SK-MEL-5 (cell line): Measurements from ENCODE around the gene RNF130. TPM values are rescaled to one million over a fixed set of nuclear protein-coding genes. Genes with fewer than 3 reads are reported as not detected.
"Not testable (repeated sequence)": the region's sequence is repeated elsewhere in the genome, so short reads cannot be mapped to it uniquely, and the experiment has no call there.

Experiments
- DNase-seq: peaks from one replicate; pipeline ENCODE4 v3.0.0-alpha.2; 2016; ENCODE audit warnings: low read depth, low spot score
- in situ Hi-C: cut with HindIII; loops from 2 replicates; pipeline ENCODE4 v1.10.0; 2016; ENCODE audit warnings: low sequenced_read_pairs, high pct_unique_total_duplicates, low pct_unique_long_range_greater_than_20kb
- total RNA-seq: library from RNA; depleted of rRNA; stranded (reverse); fragments of >200 nt; shearing (Covaris generic); gene quantifications from 2 replicates; pipeline ENCODE4 v1.2.3, GENCODE V29; 2014

RNF130 gene
- total RNA-seq, 1 experiment from 2014 or later = 106 TPM

DNA sequence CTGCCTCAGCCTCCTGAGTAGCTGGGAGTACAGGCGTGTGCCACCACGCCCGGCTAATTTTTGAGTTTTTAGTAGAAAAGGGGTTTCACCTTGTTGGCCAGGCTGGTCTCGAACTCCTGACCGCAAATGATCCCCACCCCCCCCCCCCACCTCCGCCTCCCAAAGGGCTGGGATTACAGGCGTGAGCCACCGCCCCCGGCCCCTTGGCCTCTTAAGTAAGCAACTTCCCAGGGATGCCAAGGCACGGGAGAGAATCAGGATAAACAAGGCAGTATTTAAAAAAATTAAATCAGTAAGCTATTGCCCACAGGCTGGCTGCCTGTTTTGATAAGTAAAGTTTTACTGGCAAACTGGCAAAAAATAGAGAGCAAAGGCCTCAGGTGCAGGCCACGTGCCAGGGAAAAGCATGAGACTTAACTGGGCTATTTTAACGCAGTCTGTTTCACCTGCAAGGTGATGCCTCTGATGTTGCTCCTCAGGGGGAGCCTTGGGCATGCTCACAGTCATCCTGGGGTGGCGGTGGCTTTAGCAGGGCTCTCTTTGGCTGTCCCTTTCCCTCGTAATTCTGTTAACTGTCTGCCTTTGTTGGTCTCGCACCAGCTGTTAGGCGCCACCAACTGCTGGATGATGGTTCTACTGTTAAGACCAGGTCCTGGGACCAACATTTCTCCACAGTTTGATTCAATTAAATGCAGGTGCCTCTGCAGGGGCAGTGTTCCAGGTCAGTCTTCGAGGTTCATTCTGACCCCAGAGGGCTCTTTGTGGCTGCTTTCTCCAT, 19.4 kb upstream of the RNF130 start:
- DNase-seq = peak; percentile 59
- in situ Hi-C loops = no loop called here

- DNase-seq = peak; percentile 70
- in situ Hi-C loops = no loop called here
Observed at GRCh38 chr5:180090098-180090768, 18.7 kb upstream of the RNF130 start.

- in situ Hi-C loops, DNase-seq: not testable (repeated sequence)
Observed at GRCh38 chr5:180089628-180090027, 18.1 kb upstream of the RNF130 start.

DNA sequence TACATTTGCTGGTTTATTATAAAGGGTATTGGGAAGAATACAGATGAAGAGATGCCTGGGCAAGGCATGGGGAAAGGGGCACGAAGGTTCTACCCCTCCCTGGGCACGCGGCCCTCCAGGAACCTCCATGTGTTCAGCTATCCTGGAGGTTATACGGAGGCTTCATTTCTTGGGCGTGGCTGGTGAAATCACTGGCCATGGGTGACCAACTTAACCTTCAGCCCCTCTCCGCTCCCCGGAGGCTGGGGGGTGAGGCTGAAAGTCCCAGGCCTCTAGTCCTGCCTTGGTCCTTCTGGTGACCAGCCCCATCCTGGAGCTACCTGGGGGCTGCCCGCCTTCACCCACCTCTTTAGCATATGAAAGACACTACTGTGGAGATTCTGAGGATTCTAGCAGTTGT, 17.0 kb upstream of the RNF130 start:
- in situ Hi-C loops = no loop called here
- no peak for DNase-seq

DNA sequence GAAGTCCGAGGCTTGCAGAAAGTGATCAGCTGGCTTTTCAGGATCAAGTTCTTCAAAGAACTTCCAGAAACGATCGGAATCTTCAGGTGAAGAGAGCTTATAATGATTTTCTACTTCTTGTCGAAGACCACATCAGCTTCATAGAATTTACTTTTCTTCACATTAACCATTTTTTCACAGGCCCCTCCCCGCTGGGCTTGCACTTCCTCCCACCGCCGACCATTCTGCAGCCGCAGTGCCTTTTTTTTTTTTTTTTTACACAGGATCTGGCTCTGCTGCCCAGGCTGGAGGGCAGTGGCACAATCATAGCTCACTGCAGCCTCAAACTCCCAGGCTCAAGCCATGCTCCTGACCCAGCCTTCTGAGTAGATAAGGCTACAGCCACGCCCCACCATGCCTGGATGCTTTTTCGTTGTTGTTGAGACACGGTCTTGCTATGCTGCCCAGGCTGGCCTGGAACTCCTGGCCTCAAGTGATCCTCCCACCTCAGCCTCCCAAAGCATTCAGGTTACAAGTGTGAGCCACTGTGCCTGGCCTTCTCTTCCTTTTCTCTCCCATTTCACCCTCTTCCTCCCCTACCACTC, 15.3 kb upstream of the RNF130 start:
- in situ Hi-C loops = no loop called here
- DNase-seq = no peak

DNA sequence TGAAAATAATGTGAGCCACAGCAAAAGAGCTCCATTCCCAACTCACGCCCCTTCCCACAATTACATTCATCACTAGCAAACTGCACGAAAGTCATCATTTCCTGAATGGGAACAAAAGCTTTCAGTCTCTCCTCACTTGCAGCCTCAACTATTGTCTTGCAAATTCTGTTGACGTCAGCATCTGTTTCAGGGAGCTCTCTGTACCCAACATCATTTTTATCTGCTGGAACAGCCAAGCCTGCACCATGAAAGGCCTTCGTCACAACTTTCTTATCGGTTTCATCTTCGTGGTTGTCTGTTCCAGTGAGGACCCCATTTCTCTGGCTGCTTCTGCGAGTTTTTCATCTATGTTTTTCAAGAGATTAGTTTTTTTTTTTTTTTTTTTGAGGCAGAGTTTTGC, 14.3 kb upstream of the RNF130 start:
- no peak for DNase-seq
- in situ Hi-C loops = no loop called here

DNA sequence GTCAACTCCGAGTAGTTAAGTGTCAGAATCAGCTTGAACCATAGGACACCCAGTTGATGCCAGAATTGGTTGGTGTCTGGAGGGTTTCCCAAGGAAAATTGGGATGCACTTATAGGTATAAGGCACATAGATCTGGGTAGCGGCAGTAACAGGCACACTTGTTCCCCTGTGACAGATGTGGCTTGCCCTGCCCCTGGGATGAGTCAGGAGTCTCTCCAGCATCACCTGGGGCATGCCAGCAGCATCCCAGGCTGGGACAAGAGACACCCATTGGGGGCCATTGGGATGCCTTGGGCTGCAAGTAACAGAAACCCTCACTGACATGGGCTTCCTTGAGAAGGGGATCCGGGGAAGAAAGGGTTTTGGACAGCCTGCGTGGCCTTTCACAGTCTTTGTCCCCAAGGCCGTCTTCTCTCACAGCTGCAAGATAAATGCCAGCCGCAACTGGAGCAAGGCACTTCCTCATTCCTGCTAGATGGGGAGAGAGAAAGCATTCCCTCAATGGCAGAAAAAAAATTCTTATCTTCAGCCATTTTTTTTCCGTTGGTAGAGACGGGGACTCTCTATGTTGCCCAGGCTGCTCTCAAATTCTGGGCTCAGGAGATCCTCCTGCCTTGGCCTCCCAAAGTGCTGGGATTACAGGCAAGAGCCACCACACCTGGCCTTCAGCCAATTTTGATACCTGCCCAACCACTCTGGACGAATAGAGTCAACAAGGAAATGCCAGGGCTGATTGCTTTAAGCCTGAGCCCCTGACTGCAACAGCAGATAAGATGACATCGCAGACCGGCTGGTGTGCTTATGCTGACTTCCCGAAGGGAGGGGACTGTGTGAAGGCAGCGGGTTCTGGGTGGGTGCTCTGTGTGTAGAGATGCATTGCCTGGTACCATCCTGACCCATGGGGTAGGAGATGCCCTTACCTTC, 13.3 kb upstream of the RNF130 start:
- DNase-seq = no peak
- in situ Hi-C loops = no loop called here

DNA sequence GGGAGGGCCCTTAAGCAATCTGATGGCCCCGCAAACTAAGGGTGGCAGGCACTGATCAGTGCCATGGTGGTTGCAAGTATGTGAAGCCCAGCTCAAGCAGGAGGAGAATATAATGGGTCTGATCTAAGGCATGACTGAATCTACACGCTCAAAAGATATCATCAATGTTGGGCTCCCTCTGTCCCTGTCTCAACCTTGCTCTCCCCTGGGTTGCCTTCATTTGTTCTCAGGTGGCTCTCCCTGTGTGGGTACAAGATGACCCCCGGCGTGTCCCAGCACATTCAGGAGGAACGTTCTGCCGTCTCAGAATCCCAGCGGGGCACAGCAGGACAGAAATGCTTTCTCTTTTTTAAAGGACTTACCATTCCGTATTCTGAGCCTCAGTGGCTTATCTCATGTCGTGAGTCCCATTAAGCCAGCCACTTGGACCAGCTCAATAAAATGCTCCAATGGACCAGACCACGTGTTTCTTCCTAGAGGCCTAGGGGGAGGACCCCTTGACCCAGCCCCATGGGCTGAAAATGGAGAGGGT, 12.0 kb upstream of the RNF130 start:
- in situ Hi-C loops = no loop called here
- no peak for DNase-seq

GRCh38 chr5:180082633-180083420, 11.3 kb upstream of the RNF130 start:
- no peak for DNase-seq
- in situ Hi-C loops = no loop called here

DNA sequence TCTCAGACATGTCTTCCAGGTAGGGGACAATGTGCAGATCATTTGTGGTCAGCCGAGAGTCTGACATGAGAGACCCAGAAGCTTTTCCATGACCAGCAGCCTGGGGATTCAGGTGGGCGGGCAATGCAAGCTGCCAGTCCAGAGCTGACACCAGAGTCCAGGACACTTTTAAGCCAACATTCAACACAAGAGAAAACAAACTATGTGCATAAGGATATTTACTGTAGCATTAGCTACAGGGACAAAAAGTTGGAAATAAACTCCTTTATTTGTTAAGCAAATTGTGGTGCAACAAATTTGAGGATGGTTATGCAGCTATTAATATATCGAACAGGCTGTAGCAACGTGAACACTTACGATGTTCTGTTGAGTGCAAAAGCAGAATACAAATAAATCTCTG, 9.9 kb upstream of the RNF130 start:
- in situ Hi-C loops = no loop called here
- DNase-seq = no peak

DNA sequence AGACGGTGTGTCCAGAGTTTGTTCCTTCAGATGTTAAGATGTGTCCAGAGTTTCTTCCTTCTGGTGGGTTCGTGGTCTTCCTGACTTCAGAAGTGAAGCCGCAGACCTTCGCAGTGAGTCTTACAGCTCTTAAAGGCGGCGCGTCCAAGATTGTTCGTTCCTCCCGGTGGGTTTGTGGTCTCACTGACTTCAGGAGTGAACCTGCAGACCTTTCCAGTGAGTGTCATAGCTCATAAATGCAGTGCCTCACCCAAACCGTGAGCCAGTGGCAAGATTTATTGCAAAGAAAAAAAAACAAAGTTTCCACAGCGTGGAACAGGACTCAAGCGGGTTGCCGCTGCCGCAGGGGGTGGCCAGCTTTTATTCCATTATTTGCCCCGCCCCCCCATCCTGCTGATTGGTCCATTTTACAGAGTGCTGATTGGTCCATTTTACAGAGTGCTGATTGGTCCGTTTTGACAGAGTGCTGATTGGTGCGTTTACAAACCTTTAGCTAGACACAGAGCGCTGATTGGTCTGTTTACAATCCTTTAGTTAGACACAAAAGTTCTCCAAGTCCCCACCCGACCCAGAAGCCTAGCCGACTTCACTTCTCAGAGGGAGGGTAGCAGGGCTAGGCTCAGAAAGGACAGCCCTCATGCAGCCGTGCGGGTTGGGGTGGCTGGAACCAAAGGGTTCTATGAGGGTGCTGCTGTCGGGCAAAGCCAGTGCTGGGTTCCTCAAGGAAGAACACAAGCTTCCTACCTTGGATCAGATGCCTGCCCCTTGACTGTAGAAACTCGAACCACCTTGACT, 9.1 kb upstream of the RNF130 start:
- DNase-seq = no peak
- in situ Hi-C loops = no loop called here

DNA sequence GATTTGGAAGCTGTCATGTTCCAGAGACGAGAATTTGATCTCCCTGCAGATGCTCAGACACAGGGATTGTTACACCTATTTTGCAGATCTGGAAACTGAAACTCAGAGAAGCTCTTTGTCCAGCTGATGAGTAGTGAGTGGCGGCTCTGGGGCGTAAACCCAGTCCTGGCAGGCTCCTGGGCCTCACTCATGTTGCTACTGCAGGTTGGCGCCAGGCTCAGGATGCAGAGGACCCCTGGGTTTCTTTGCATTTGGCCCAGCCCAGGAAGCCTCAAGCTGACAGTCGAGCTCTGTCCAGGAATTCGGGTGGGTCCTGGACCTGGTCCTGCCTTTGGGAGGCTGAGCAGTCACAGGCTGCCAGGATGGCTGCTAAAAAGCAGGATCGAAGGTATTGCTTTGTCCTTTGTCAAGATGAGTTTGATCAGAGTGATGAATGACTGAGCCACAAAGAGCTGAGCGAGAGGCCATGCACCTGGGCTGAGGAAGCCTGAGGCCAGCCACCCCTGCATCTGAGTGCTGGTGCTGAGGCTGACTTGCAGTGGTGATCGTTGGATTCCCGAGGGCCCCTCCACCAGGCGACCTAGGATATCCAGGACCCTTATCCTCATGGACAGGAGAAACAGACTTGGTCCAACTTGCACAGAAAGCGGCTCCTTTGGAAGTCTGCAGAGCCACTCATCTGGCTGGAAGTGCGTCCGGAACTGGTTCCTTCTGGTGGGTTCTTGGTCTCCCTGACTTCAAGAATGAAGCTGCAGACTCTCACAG, 8.3 kb upstream of the RNF130 start:
- in situ Hi-C loops = no loop called here
- no peak for DNase-seq

DNA sequence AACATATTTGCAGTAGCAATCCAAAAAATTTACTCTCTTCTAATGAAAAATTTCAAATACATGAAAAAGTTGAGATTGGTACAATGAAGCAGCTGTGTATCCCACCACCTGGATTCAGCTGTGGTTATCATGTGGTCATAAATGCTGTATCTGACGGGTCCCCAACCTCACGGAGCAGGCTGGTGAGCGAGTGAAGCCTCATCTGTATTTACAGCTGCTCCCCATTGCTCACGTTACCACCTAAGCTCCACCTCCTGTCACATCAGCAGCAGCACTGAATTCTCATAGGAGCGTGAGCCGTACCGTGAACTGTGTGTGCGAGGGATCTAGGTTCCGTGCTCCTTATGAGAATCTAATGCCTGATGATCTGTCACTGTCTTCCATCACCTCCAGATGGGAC, 6.8 kb upstream of the RNF130 start:
- DNase-seq = no peak
- in situ Hi-C loops = no loop called here

- DNase-seq = no peak
- in situ Hi-C loops = no loop called here
Observed at GRCh38 chr5:180077594-180078284, 6.2 kb upstream of the RNF130 start.

DNA sequence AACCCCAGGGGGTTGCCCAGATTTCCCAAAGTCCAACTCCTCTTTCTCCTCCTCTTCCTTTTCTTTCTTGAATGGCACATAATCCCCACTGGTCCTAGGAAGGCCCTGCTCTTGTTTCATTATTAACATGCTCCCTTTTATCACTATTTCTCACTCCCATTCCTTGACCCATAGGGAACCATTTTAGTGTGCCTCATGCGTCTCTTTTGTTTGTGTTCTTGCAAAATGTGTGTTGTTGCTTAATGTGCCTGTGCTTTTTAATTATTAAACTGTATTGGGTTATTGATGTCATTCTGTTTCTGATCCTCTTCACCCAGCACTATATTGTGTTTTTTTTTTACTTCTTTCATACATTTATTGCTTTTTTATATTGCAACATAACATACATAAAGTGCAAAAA, 4.1 kb upstream of the RNF130 start:
- in situ Hi-C loops = no loop called here
- DNase-seq = no peak
